ENCODE measurements around the gene ASTN2. TPM values are rescaled to one million over a fixed set of nuclear protein-coding genes. Genes with fewer than 3 reads are reported as not detected.
A peak's percentile ranks its signal among the peaks of the same experiment; 100 is the strongest.

ASTN2 gene
- total RNA-seq, 1 experiment from 2014 or later: 11.4 TPM

- peak; percentile 27 for DNase-seq (ENCODE audit: low read depth)
Observed at GRCh38 chr9:117029341-117029740, 385.5 kb downstream of the ASTN2 start.

DNA sequence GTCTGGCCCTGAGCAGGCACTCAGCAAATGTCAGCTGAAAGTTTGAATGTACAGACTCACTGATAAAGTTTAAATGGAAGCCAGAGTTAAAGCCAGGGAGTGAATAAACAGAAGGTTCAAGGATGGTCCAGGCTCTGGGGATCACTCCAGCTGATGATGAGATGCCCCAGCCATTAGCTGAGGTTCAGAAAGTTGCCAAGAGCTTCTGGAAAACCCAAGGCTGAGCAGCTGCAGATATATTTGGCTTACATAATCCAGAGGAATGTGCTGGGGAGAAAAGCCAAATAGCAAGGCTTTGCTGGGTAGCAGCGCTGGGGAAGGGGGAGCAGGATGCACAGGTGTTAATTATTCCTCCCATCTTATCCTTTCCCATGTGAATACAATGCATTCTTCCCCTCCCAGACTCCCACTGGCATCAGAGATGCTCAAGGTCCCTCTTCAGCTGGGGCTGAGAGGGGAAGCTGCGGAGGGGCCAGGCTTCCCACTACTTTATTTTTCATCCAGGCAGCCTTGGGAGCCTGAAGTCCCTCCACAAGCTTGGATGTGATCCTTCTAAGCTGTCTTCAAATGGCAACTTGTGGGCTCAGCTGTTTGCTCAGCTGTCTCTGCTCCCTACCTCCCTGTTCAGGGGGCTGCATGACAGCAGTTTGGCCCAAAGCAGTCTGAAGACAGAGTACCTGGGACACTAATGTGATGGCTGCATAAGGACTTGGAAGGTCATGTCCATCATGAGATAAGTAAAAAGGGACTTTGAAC is 386.6 kb downstream of the ASTN2 start:
- no peak for DNase-seq (ENCODE audit: low read depth)

DNA sequence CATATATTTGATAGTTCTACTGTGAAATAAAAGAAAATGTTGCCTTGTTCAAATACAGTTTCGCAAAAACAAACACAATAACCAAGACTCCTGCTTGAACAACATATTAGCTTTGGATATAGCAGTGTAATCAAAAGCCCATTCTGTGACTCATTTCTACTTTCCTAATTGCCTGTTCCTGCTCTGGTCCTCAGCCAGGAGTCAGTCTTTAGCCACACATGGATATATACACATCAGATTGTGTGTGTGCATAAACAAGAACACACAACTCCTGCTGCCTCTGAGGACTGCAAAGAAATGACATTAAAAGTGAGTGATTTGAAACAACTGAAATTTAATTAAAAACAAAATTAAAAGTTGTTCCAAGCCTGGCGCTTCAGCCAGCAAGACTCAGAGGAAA is 393.0 kb downstream of the ASTN2 start:
- DNase-seq (ENCODE audit: low read depth): no peak

DNA sequence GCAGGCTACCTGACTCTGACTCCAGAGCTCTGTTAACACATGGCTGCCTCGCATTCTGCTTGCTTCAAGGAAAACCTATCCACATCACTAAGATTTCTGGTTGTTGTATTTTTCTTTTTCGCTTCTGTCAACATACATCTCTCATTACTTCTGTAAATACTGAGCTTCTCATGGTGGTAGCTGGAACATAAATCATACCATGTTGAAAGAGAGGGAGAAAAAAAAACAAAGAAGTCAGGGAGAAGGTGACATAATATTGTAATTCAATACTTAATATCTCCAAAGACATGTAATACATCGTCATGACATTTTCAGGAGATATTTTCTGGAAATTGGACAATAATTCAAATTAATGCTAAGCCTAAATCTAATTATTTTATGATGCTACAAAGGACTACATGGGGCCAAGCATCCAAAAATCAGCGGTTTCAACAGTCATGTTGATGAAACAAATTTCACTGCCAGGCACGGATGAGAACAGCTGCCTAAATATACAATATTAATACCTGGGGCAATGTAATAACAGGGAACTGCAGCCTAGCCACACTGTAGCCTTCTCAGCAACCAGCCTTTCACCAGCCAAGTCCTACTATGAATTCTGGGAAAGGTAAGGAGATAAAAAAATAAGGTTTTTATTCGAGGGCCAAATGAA is 395.8 kb downstream of the ASTN2 start:
- DNase-seq (ENCODE audit: low read depth): no peak

- DNase-seq (ENCODE audit: low read depth): no peak
Observed at GRCh38 chr9:117017414-117017985, 397.4 kb downstream of the ASTN2 start.

DNA sequence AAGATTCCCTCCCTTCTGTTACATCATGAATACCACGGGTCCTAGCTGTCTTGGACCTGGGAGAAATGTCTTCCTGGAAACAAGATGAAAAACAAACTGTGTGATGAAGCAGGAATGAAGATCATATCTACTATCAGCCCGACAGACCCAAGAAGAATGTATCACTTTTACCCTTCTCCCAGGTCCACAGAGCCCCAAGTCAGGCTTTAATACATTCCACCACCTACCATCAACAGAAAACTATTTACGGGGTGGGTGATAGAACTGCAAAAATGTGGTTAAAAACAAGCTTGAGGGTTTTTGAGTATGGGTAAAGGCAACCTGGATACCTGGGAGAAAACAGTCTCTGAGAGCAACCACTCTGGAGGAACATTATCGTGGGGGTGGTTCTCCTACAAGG is 400.8 kb downstream of the ASTN2 start:
- DNase-seq (ENCODE audit: low read depth): no peak

GRCh38 chr9:117013440-117013995 is 401.3 kb downstream of the ASTN2 start:
- DNase-seq (ENCODE audit: low read depth): no peak

DNA sequence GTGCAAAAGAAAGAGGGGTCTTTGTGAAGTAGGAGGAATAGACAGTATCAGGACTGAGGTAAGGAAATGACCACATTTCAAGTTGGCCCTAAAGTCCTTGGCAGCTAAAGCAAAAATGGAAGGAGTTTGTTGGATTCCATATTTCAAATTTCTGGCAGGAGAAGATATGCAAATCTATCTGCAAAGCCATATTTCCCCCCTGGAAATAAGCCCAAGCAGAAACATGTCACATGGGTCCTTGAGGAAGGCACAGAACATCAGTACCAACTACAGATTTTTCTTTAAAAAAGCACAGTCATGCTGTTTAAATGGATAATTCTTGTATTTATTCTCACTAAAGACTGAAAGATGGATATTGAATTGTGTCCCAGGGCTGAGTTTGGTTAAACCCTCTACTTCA is 404.8 kb downstream of the ASTN2 start:
- DNase-seq (ENCODE audit: low read depth): no peak

DNA sequence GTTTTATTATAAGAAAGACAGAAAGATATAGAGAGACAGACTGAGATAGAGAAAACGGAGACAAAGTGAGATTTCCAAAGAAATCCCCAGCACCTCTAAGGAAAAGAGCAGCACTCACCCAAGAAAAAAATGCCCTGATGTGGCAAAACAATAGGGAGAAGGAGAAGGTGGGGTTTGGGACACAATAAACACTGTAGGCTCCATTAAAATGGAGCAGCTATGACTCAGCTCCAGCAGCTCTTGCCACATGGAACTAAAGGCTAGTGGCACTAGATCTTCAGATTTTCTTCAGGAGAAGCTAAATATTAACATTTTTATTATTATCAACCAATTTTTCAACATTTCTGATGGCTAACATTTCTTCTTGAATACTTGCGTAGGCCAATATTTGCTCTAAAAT is 406.0 kb downstream of the ASTN2 start:
- no peak for DNase-seq (ENCODE audit: low read depth)

GRCh38 chr9:117008461-117008860 is 406.4 kb downstream of the ASTN2 start:
- DNase-seq (ENCODE audit: low read depth): no peak

GRCh38 chr9:117002686-117003085 is 412.2 kb downstream of the ASTN2 start:
- no peak for DNase-seq (ENCODE audit: low read depth)

DNA sequence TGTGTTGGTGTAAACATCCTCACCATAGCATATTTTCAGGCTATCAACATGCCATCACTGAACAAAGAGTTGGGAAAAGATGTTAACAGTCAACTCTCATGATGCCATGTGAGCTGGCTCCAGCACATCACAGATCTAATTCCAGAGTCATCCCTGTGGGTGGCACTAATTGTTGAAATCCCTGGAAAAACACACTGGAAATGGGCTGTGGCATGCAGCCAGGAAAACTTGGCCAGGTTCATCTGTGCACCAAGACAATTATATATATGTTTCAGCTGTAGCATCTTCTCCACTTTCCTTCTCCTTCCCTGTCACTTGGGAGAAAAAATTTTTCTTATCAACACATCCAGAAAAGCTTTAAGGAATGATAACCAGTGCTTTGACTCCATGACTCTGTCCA is 414.0 kb downstream of the ASTN2 start:
- DNase-seq (ENCODE audit: low read depth): no peak

DNA sequence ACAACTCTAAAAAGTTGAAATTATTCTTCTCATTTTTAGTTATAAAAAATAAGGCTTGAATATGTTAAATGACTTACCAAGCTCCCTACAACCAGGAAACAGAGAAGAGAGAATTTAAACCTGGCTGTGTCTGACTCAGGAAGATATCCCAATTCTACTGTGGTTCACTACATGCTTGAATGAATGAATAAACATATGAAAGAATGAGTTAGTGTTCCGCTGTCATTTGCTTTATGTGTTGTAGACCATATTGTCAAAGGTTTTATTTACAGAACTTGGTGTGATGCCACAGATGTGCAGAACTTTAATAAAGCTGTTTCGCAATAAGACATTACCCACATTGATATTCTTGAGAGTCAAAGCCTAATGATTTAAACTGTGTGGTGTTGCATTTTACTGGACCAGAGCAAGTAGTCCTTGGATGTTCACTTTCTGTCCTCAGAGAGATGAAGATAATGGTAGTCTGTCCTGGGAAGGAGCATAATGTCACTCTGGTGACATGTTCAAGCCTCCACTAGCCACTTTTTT is 414.6 kb downstream of the ASTN2 start:
- DNase-seq (ENCODE audit: low read depth): no peak

DNA sequence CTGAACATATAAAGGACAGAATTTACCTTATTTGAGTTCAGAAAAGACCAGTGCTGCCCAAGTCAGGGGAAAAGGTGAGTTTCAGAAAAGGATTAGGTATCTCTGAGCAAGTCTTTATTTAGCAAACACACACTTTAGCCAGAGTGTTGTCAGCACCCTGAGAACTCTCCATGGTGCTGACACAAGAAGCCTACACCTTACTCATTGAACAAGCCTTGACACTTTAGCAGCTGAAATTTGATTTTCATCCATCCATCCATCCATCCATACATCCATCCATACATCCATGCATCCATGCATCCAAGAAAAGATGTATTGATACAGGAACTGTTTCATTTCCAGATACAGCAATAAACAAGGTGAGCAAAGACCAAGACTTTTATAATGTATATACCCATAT is 416.6 kb downstream of the ASTN2 start:
- DNase-seq (ENCODE audit: low read depth): peak; percentile 8

DNA sequence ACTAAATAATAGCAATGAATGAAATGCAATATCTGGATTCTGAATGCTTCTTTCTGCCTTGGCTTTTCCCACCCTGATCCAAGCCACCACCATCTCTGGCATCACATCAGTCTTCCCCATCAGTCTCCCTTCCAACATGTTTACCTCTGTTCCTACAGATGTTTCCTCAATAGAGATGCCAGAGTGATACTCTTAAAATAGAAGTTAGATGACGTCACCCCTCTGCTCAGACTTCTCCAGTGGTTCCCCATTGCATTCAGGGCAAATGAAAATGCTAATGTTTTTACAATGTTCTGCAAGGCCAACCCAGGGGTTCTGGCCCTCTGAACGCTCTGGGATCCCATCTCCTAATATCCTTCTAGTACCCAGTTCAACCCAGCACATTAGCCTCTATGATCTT is 422.0 kb downstream of the ASTN2 start:
- no peak for DNase-seq (ENCODE audit: low read depth)

DNA sequence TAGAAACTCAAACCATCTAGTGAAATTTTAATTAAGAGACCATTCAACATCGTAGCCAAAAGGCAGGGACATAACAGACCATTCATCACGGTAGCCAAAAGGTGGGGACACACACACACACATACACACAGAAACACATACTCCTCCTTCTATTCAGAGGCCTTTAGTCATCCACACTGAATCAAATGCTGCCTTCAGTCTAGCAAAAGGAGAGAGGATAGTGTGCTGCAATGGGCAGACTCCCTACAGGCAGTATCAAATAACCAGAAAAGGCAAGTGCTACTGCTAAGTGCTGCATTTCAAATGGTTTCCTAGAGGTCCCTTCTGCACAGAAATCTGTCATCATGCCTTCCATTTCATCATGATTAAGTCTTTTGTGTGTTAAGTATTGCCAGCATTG is 423.8 kb downstream of the ASTN2 start:
- DNase-seq (ENCODE audit: low read depth): peak; percentile 3

DNA sequence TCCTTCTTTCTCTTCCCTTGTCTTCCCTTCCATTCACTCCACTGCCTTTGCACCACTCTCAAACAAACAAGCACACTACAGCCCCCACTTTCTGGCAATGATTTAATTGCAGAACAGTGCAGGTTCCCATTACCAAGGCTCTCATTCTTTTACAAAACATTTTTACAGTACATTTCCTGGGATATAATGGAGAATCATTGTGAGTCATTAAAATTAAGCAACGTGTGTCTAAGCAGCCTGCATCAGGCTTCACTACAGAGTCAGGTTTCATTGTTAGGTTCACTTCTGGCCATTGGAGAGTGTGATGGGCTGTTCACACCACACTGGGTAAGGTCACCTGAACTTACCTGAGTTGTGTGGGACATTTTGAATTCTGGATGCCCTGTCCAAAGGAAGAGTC is 424.3 kb downstream of the ASTN2 start:
- peak; percentile 55 for DNase-seq (ENCODE audit: low read depth)

GRCh38 chr9:116987721-116988485 is 427.0 kb downstream of the ASTN2 start:
- DNase-seq (ENCODE audit: low read depth): peak; percentile 31

DNA sequence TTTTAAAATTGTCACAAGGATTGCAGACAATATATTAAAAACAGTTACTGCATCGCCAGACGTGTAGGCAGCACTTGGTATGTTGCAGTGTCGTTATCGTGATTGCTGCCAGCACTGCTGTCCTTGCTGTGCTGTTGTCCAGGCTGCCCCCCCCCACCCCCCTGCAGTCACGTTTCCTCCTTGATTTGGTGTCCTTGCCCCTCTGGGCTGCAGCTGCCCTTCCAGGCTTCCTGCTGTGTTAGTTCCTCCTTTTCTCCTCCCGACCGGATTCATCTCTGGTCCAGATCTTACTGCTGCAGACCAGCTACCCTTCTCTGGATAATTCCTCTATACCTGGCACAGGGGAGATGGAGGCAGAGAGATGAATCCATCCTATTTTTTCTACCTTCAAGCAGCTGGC is 428.8 kb downstream of the ASTN2 start:
- DNase-seq (ENCODE audit: low read depth): no peak

DNA sequence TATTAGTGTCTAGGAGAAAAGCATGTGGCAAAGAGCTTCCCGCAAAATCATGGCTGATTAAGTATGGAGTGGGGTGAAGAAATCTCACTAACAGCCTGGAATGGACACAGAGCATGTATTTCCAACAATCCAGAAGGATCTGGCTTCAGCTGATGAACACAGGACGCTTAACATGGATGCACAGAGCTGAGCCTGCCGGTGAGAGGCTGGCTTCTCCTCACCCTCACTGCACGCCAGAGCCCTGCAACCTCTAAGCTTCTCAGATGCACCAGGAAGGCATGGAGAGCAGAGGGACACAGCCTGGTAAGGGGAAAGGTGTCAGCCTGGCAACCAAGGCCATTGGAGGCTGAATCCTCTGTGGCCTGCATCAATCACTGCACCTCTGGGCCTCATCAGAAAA is 429.3 kb downstream of the ASTN2 start:
- DNase-seq (ENCODE audit: low read depth): no peak

- DNase-seq (ENCODE audit: low read depth): no peak
Observed at GRCh38 chr9:116984111-116984510, 430.7 kb downstream of the ASTN2 start.

All from HT1080 (cell line).